ENCODE data around the gene IL36RN.

IL36RN gene

GRCh38 chr2:113015655-113016054, 43.3 kb upstream of the IL36RN start:
- no peaks in the 10 kb centered on the region for H4K20me1 ChIP-seq (ENCODE audit: insufficient read depth)
- H2AFZ ChIP-seq (ENCODE audit: low read depth): no peak overlapping the region
- H3K27ac ChIP-seq: no peak overlapping the region
- H3K27me3 ChIP-seq (ENCODE audit: insufficient read depth, low read depth): no peaks in the 10 kb centered on the region
- H3K4me2 ChIP-seq: no peak overlapping the region
- no peak overlapping the region for H3K9ac ChIP-seq
- H3K4me3 ChIP-seq (IDR thresholded peaks at IDR 0.05; ENCODE audit: insufficient read depth, low read depth, low read length): no peak overlapping the region
- no peaks in the 10 kb centered on the region for H3K36me3 ChIP-seq (ENCODE audit: insufficient read depth)
- TF ChIP-seq CTCF (conservative IDR thresholded peaks at IDR 0.05; ENCODE audit: low read depth, low read length): no peak
- no peaks in the 10 kb centered on the region for H3K79me2 ChIP-seq (ENCODE audit: insufficient read depth, low read depth)
- no peaks in the 10 kb centered on the region for H3K4me1 ChIP-seq (ENCODE audit: low read depth, poor library complexity, severe bottlenecking)

- Histone ChIP-seq H3K79me2 (ENCODE audit: insufficient read depth, low read depth) (no peaks in the 10 kb centered on the region), H4K20me1 (ENCODE audit: insufficient read depth) (no peaks in the 10 kb centered on the region), H2AFZ (ENCODE audit: low read depth) (no peak overlapping the region), H3K4me3 (IDR thresholded peaks at IDR 0.05; ENCODE audit: insufficient read depth, low read depth, low read length) (no peak overlapping the region), H3K36me3 (ENCODE audit: insufficient read depth) (no peaks in the 10 kb centered on the region), H3K27me3 (ENCODE audit: insufficient read depth, low read depth) (no peaks in the 10 kb centered on the region), H3K4me2 (no peak overlapping the region), H3K9ac (no peak overlapping the region), H3K4me1 (ENCODE audit: low read depth, poor library complexity, severe bottlenecking) (no peaks in the 10 kb centered on the region), H3K27ac (no peak overlapping the region)
- TF ChIP-seq CTCF (conservative IDR thresholded peaks at IDR 0.05; ENCODE audit: low read depth, low read length): no peak
Measured at GRCh38 chr2:113018509-113018908, 40.5 kb upstream of the IL36RN start.

- no peaks in the 10 kb centered on the region for H3K79me2 ChIP-seq (ENCODE audit: insufficient read depth, low read depth)
- H3K36me3 ChIP-seq (ENCODE audit: insufficient read depth): no peaks in the 10 kb centered on the region
- no peak overlapping the region for H2AFZ ChIP-seq (ENCODE audit: low read depth)
- H4K20me1 ChIP-seq (ENCODE audit: insufficient read depth): no peaks in the 10 kb centered on the region
- no peak overlapping the region for H3K4me3 ChIP-seq (IDR thresholded peaks at IDR 0.05; ENCODE audit: insufficient read depth, low read depth, low read length)
- H3K4me2 ChIP-seq: no peak overlapping the region
- no peak for TF ChIP-seq CTCF (conservative IDR thresholded peaks at IDR 0.05; ENCODE audit: low read depth, low read length)
- H3K9ac ChIP-seq: no peak overlapping the region
- no peaks in the 10 kb centered on the region for H3K27me3 ChIP-seq (ENCODE audit: insufficient read depth, low read depth)
- H3K27ac ChIP-seq: no peak overlapping the region
- H3K4me1 ChIP-seq (ENCODE audit: low read depth, poor library complexity, severe bottlenecking): no peaks in the 10 kb centered on the region
Measured at GRCh38 chr2:113021312-113021711, 37.7 kb upstream of the IL36RN start.

GRCh38 chr2:113024764-113025163, 34.2 kb upstream of the IL36RN start:
- H4K20me1 ChIP-seq (ENCODE audit: insufficient read depth): no peaks in the 10 kb centered on the region
- no peaks in the 10 kb centered on the region for H3K36me3 ChIP-seq (ENCODE audit: insufficient read depth)
- H2AFZ ChIP-seq (ENCODE audit: low read depth): no peak overlapping the region
- no peaks in the 10 kb centered on the region for H3K4me1 ChIP-seq (ENCODE audit: low read depth, poor library complexity, severe bottlenecking)
- H3K79me2 ChIP-seq (ENCODE audit: insufficient read depth, low read depth): no peaks in the 10 kb centered on the region
- H3K4me3 ChIP-seq (IDR thresholded peaks at IDR 0.05; ENCODE audit: insufficient read depth, low read depth, low read length): no peak overlapping the region
- no peak overlapping the region for H3K27ac ChIP-seq
- no peak overlapping the region for H3K9ac ChIP-seq
- no peak for TF ChIP-seq CTCF (conservative IDR thresholded peaks at IDR 0.05; ENCODE audit: low read depth, low read length)
- no peaks in the 10 kb centered on the region for H3K27me3 ChIP-seq (ENCODE audit: insufficient read depth, low read depth)
- H3K4me2 ChIP-seq: no peak overlapping the region

- TF ChIP-seq CTCF (conservative IDR thresholded peaks at IDR 0.05; ENCODE audit: low read depth, low read length): no peak
- no peaks in the 10 kb centered on the region for H3K36me3 ChIP-seq (ENCODE audit: insufficient read depth)
- H3K27me3 ChIP-seq (ENCODE audit: insufficient read depth, low read depth): no peaks in the 10 kb centered on the region
- H2AFZ ChIP-seq (ENCODE audit: low read depth): no peak overlapping the region
- H3K9ac ChIP-seq: no peak overlapping the region
- no peaks in the 10 kb centered on the region for H4K20me1 ChIP-seq (ENCODE audit: insufficient read depth)
- H3K4me2 ChIP-seq: no peak overlapping the region
- H3K79me2 ChIP-seq (ENCODE audit: insufficient read depth, low read depth): no peaks in the 10 kb centered on the region
- no peaks in the 10 kb centered on the region for H3K4me1 ChIP-seq (ENCODE audit: low read depth, poor library complexity, severe bottlenecking)
- H3K4me3 ChIP-seq (IDR thresholded peaks at IDR 0.05; ENCODE audit: insufficient read depth, low read depth, low read length): no peak overlapping the region
- H3K27ac ChIP-seq: no peak overlapping the region
Measured at GRCh38 chr2:113025737-113026136, 33.3 kb upstream of the IL36RN start.
